ENCODE results near the gene KDM4E.

DNA sequence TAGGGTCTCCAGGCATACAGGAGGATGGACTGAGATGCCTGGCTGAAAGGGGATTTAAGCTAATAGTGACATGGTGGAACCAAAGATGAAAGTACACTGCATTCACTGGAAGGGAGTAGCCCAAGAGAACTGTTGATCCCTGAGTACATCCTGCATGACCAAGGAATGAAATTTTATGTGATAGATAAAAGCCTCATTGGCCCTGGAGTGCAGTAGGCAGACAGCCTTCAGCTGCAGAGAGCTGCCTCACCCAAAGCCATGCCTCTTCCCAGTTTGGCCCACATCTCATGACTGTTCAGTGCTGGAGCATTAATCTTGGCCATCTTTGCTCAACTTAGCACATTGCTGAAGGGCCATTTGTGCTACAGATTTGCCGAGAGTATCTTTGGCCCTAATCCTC, 8.0 kb downstream of the KDM4E start:
- TF ChIP-seq, protein P1, sequence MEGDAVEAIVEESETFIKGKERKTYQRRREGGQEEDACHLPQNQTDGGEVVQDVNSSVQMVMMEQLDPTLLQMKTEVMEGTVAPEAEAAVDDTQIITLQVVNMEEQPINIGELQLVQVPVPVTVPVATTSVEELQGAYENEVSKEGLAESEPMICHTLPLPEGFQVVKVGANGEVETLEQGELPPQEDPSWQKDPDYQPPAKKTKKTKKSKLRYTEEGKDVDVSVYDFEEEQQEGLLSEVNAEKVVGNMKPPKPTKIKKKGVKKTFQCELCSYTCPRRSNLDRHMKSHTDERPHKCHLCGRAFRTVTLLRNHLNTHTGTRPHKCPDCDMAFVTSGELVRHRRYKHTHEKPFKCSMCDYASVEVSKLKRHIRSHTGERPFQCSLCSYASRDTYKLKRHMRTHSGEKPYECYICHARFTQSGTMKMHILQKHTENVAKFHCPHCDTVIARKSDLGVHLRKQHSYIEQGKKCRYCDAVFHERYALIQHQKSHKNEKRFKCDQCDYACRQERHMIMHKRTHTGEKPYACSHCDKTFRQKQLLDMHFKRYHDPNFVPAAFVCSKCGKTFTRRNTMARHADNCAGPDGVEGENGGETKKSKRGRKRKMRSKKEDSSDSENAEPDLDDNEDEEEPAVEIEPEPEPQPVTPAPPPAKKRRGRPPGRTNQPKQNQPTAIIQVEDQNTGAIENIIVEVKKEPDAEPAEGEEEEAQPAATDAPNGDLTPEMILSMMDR (IDR thresholded peaks at IDR 0.05) = no peak
- no peak for TF ChIP-seq POLR2A (IDR thresholded peaks at IDR 0.05)
